ENCODE data around the gene TRAPPC3L. TPM values are rescaled to one million over a fixed set of nuclear protein-coding genes. Genes with fewer than 3 reads are reported as not detected.

TRAPPC3L gene
- total RNA-seq, 1 experiment from 2014 or later = not detected

DNA sequence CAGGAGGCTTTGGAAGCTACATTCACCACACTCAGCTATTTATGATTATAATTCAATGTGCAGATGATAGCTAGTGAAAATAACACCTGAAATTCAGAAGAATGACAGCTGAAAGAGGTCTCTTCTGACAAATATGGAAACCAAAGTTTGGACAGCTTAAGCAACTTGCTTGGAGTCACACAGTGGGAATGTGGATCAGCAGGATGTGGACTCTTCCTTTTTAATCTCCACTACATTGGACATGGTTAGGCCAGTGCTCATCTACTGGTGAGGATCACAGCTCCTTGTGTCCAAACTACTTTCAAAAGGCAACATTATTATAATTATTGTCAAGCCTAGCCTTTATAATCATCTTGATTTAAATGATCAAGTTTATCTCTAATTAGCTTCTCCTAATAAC is 10.4 kb downstream of the TRAPPC3L start:
- TF ChIP-seq, protein P1, sequence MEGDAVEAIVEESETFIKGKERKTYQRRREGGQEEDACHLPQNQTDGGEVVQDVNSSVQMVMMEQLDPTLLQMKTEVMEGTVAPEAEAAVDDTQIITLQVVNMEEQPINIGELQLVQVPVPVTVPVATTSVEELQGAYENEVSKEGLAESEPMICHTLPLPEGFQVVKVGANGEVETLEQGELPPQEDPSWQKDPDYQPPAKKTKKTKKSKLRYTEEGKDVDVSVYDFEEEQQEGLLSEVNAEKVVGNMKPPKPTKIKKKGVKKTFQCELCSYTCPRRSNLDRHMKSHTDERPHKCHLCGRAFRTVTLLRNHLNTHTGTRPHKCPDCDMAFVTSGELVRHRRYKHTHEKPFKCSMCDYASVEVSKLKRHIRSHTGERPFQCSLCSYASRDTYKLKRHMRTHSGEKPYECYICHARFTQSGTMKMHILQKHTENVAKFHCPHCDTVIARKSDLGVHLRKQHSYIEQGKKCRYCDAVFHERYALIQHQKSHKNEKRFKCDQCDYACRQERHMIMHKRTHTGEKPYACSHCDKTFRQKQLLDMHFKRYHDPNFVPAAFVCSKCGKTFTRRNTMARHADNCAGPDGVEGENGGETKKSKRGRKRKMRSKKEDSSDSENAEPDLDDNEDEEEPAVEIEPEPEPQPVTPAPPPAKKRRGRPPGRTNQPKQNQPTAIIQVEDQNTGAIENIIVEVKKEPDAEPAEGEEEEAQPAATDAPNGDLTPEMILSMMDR (IDR thresholded peaks at IDR 0.05; ENCODE audit: insufficient read depth in 1 of 2, low read depth in 1 of 2, low read length in 1 of 2, severe bottlenecking in 1 of 2, unreplicated experiment in 1 of 2) = no peak
- Mint-ChIP-seq H3K27me3 (ENCODE audit: insufficient read depth, unreplicated experiment) (no peaks in the 10 kb centered on the region), H3K4me3 (ENCODE audit: unreplicated experiment) (no peak overlapping the region), H3K27ac (ENCODE audit: unreplicated experiment) (no peak overlapping the region), H3K36me3 (ENCODE audit: insufficient read depth, unreplicated experiment) (no peaks in the 10 kb centered on the region), H3K9me3 (ENCODE audit: unreplicated experiment) (no peaks in the 10 kb centered on the region), H3K4me1 (ENCODE audit: low read depth, unreplicated experiment) (peaks cover 12% of the 10 kb centered on the region)
- no peaks in the 10 kb centered on the region for H3K9me3 ChIP-seq
- intact Hi-C loops (cut with micrococcal nuclease; ENCODE audit: unreplicated experiment) = loop anchor here (10.0 kb wide), 1 partner anchor 310 kb away; no protein-coding TSS in a partner anchor
- BruUV-seq (replicated peaks) = no TSS peak
- POLR2A ChIA-PET = no interaction called here
- H3K36me3 ChIP-seq (ENCODE audit: control insufficient read depth, insufficient read depth, low read length) = no peaks in the 10 kb centered on the region
- H3K27me3 ChIP-seq (replicated peaks; ENCODE audit: control insufficient read depth, insufficient read depth, low read length) = no peaks in the 10 kb centered on the region
- CTCF ChIA-PET = interaction anchor here (1.1 to 1.2 kb wide), 2 partner anchors 19 to 24 kb away, joined by 4 to 7 read pairs; partner anchors contain the start of genes CALHM4 and CALHM5
- H3K4me1 ChIP-seq = peaks cover 13% of the 10 kb centered on the region
- DNase-seq = no peak
- H3K4me3 ChIP-seq (ENCODE audit: low read depth, low read length) = no peak overlapping the region

DNA sequence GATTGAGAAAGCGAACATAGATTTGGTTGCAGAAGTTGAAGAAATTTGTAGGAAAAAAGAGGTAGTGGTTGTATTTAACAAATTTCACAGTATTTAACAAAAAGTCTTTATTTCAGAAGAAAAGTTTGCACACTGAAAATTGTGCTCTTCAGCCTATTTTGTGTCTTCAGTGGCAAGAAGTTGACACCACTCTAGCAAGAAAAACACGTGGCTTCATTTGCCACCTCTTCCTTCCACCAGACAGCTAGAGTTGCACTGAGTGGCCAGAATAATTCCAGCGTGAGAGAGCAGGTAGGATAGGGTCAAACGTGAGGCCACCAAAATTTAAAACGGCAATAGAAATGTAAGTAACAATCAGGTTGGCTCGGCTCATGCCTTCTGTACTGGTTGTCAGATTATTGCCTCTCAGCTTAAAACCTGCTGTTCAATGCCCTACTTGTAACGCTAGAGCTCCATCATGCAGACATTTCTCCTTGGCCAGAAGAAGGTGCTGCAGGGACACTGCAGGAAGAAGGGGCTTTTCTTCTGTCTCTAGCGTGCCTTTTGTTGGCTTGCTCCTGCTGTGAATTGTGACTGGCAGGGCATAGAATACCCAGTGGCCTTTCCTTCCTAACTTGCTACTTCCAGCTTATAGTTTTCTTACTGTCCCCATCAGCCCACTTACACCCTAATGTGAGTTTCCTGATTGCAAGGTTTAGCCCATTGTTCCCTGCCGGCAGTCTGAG is 12.1 kb downstream of the TRAPPC3L start:
- no peaks in the 10 kb centered on the region for H3K27me3 ChIP-seq (replicated peaks; ENCODE audit: control insufficient read depth, insufficient read depth, low read length)
- no peak overlapping the region for H3K4me3 ChIP-seq (ENCODE audit: low read depth, low read length)
- Mint-ChIP-seq H3K36me3 (ENCODE audit: insufficient read depth, unreplicated experiment) (peaks cover 5% of the 10 kb centered on the region), H3K4me1 (ENCODE audit: low read depth, unreplicated experiment) (peaks cover 29% of the 10 kb centered on the region), H3K27ac (ENCODE audit: unreplicated experiment) (no peak overlapping the region), H3K27me3 (ENCODE audit: insufficient read depth, unreplicated experiment) (no peaks in the 10 kb centered on the region), H3K9me3 (ENCODE audit: unreplicated experiment) (no peaks in the 10 kb centered on the region), H3K4me3 (ENCODE audit: unreplicated experiment) (no peak overlapping the region)
- ChIA-PET CTCF (interaction anchor here (1.1 kb wide), 1 partner anchor 22 kb away, joined by 4 read pairs; the partner anchor contains the start of gene CALHM5), POLR2A (no interaction called here)
- peaks cover 29% of the 10 kb centered on the region for H3K4me1 ChIP-seq
- BruUV-seq (replicated peaks) = no TSS peak
- no peaks in the 10 kb centered on the region for H3K36me3 ChIP-seq (ENCODE audit: control insufficient read depth, insufficient read depth, low read length)
- DNase-seq = no peak
- TF ChIP-seq, protein P1 (IDR thresholded peaks at IDR 0.05; ENCODE audit: insufficient read depth in 1 of 2, low read depth in 1 of 2, low read length in 1 of 2, severe bottlenecking in 1 of 2, unreplicated experiment in 1 of 2) = no peak
- H3K9me3 ChIP-seq = no peaks in the 10 kb centered on the region
- intact Hi-C loops (cut with micrococcal nuclease; ENCODE audit: unreplicated experiment) = loop anchor here (10.0 kb wide), 1 partner anchor 311 kb away; no protein-coding TSS in a partner anchor

DNA sequence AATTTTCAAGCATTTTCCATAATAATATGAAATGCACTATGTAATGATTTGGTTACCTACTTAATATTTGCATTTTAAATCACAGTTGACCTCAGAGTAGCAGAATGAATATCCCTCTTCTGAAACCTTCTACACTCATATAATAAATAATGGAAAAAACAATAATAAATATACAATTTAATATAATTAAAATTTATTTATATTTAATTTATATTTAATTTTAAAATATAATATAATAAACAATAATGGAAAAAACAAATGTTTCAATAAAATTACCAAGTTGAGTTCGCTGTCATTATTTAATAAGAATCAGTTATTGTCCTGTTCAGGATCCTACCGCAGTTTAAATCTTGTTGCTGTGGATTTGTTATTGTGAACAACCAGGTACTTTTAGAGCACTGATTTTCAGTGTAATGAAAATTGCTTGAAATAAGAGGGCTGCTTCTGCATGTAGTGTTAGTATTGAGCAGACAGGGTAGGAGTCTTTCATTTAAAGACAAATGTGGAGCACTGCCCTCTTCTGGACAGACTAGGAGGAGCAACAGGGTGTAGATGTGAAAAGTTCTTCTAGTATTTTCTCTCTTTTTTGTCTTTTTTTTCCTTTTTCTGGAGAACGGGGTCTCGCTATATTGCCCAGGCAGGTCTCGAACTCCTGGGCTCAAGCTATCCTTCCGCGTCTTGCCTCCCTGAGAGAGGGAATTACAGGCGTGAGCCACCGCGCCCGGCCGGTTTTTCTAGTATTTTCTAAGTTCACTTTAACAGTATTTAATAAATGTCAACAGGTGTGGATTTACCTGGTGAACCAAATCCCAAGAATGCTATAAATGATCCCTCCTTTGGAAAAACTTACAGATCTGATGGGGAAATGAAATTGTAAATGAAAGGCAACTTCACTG is 13.6 kb downstream of the TRAPPC3L start:
- intact Hi-C loops (cut with micrococcal nuclease; ENCODE audit: unreplicated experiment) = loop anchor here (1.0 to 10.0 kb wide), 3 partner anchors 88 to 313 kb away; no protein-coding TSS in a partner anchor
- H3K9me3 Mint-ChIP-seq (ENCODE audit: unreplicated experiment) = no peaks in the 10 kb centered on the region
- ChIA-PET CTCF (no interaction called here), POLR2A (no interaction called here)
- Histone ChIP-seq H3K27me3 (replicated peaks; ENCODE audit: control insufficient read depth, insufficient read depth, low read length) (no peaks in the 10 kb centered on the region), H3K4me1 (peaks cover 37% of the 10 kb centered on the region), H3K36me3 (ENCODE audit: control insufficient read depth, insufficient read depth, low read length) (no peaks in the 10 kb centered on the region), H3K9me3 (no peaks in the 10 kb centered on the region), H3K4me3 (ENCODE audit: low read depth, low read length) (no peak overlapping the region)
- H3K4me1 Mint-ChIP-seq (ENCODE audit: low read depth, unreplicated experiment) = peaks cover 37% of the 10 kb centered on the region
- H3K4me3 Mint-ChIP-seq (ENCODE audit: unreplicated experiment) = no peak overlapping the region
- TF ChIP-seq, protein P1 (IDR thresholded peaks at IDR 0.05; ENCODE audit: insufficient read depth in 1 of 2, low read depth in 1 of 2, low read length in 1 of 2, severe bottlenecking in 1 of 2, unreplicated experiment in 1 of 2) = peak; percentile 63 to 67
- peak in 1 of 2 experiments; percentile 63 for DNase-seq
- H3K27ac Mint-ChIP-seq (ENCODE audit: unreplicated experiment) = no peak overlapping the region
- H3K36me3 Mint-ChIP-seq (ENCODE audit: insufficient read depth, unreplicated experiment) = peaks cover 5% of the 10 kb centered on the region
- no TSS peak for BruUV-seq (replicated peaks)
- H3K27me3 Mint-ChIP-seq (ENCODE audit: insufficient read depth, unreplicated experiment) = no peaks in the 10 kb centered on the region
